HG03025 (cell line): ENCODE measurements around the gene MRGPRG.

Experiments
- ATAC-seq: cut with Tn5 transposase; IDR thresholded peaks from one replicate; pipeline ENCODE4 v1.9.1; 2021; ENCODE audit warnings: mild to moderate bottlenecking, moderate library complexity; ENCODE audit not compliant: unreplicated experiment, low FRiP score

Gene MRGPRG

GRCh38 chr11:3207526-3208189 lies 11.0 kb downstream of the MRGPRG start:
- ATAC-seq: no peak

GRCh38 chr11:3206922-3207204 lies 11.8 kb downstream of the MRGPRG start:
- ATAC-seq: no peak

GRCh38 chr11:3206156-3206921 lies 12.3 kb downstream of the MRGPRG start:
- no peak for ATAC-seq

DNA sequence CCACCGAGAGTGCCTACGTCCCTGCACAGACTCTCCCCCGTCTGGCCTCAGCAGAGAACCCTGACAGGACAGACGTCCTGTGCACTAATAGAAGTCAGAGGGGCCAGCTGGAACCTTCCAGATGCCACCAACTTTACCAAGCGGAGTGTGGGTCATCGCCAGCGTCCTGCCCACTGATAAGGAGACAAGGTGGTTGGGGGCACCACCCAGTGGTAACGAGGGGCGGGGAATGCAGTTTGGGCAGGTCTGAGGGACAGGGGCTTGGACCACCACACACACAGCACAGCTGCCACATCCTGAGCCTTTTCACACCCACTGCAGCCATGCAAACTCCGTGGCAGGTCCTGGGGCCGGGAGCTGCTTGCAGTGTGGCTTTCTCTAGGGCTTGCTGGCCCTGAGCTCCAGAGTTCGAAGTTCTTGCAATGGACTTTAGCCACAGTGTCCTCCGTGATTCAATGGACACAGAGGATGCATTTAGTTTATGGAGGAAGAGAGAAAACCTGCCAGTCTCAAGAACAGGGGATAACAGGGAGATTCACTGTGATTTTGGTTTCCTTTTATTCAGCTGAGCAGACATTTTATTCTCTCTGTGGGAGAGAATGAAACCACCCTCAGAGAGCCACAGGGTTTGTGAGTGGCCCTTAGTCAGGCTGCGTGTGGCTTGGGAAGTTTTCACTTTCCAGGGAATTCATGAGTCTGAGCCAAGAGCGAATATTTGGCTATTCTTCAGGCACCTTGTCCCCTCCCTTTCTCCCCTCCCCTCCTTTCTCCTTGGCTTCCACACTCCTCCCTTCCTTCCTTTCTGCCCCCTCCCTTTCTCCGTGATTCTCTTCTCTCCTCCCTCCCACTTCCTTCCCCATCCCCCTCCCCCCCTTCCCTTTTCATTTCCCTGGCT lies 13.1 kb downstream of the MRGPRG start:
- no peak for ATAC-seq

GRCh38 chr11:3204141-3205015 lies 14.2 kb downstream of the MRGPRG start:
- ATAC-seq: no peak

DNA sequence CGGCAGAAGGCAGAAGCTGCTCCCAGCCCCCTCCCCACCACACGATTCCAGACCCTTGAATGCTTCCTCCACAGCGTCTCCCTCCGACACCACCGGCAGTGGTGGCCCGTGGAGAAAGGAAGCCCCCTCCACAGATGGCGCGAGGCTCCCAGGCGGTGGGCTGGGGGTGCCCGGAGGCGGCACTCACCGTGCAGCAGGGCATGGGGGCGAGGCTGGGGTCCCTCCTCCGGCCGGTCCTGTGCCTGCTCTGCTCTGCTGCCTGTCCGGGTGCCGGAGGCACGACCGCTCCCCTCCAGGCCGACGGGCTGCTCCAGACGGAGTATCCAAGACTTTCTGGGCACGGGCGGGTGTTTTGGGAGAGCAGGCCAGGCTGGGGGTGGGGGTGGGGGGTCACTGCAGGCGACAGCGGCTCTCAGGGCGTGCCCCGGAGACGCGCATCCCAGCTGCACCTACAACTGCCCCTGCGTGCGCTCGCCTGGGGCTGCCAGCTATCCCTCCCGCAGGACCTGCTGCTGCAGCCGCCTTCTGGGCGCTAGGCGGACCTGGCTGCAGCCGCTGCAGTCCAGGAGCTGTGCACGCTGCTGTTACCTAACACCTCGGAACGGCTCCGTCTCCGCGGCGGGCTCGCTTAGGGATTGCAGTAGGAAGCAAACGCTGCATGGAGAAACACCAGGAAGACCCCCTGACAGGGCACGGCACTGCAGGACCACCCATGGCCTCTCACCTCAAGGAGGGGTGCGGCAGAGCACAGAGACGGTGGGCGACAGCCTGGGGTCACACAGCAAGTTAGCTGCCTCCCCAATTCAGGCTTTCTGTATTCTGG lies 15.2 kb downstream of the MRGPRG start:
- no peak for ATAC-seq

DNA sequence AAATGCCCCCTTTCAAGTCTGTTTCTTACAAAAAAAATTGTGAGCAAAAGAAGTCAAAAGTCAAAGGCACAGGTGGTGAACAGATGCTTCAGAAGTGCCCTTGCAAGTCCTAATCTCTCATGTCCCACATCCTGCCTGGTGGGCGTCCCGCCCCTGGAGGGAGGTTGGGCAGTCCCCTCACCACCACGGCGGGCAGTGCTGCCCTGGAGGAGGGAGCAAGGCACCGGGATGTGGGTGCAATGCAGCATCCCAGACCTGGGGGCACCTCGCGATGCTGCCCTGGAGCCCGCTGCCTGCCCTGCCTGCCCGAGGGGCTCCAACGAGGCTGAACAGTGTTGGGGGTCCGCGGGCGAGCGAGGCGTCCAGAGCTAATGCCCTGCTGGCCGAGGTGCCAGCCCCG lies 15.9 kb downstream of the MRGPRG start:
- no peak for ATAC-seq

DNA sequence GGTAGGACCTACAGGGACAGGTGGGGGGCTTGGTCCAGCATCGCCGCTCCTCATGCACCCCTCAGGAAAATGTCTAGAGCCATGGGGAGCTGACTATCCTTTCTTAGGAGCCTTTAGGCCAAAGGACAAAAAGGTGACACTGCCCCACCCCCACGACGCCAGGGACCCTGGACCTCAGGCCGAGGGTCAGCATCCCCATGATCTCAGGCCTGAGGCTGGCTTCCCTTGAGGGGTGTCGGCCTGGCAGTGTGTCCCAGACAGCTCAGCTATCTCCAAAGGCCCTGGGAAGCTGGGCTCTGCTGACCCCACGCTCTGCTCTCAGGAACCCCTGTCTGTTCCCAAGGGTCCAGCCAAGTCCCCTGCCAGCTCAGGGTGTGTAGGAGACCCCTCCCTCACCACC lies 16.3 kb downstream of the MRGPRG start:
- ATAC-seq: no peak

DNA sequence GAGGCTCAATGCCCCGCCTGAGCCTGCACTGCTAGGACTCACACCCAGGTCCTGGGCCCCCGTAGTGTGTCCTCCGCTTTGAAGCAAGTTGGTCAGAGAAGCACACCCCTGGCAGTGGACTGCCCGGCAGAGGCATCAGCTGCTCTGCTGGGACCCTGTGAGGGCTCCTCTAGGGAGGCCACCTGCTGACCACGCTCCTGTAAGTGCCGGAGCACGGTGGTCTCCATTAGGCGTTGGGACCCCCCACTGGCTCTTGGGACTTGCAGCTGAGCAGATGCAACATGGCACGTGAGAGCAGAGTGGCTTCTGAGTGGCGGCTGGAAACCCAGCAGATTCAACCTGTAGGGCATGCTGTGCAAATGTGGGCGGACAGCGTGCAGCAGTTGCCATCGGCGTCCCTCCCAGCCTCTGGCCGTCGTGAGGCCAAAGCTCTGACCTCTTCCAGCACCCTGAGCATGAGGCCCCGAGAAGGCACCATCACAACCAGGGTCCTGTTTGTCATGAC lies 16.9 kb downstream of the MRGPRG start:
- no peak for ATAC-seq

- ATAC-seq: no peak
Measured at GRCh38 chr11:3201112-3201581, 17.5 kb downstream of the MRGPRG start.

- ATAC-seq: no peak
Measured at GRCh38 chr11:3200388-3201111, 18.1 kb downstream of the MRGPRG start.

DNA sequence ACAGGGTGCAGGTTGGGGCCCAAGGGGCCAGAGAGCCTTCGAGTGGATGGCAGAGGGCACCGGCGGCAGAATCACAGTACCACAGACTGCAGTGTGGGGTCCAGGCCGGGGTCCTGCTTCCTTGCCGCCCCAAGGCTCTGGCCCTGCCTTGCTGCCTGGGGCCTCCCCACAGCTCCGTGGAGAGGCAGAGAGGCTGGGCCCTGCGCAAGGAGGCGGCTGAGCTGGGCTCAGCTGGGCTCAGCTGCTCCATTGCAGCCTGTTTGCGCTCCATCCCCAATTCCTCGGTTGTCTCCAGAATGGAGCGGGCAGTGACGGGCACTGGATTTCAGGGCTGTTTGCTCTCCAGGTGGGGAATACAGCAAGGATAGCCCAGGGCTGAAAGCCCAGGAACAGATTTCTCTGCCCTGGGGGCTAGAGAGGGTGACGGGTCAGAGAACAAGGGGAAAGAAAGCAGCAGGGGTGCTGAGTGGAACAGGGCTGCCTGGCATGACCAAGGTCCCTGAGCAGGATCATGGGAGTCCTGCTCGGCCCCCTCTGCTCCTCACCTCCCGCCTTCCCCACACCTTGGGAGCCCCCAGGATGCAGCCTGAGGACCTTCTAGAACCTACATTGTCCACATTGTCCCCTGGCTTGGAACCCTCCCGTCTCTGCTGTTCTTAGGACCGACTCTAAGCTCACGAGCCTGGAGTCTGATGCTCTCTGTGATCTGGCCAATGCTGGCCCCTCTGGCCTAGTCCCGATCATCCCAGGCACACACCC lies 18.9 kb downstream of the MRGPRG start:
- ATAC-seq: no peak

DNA sequence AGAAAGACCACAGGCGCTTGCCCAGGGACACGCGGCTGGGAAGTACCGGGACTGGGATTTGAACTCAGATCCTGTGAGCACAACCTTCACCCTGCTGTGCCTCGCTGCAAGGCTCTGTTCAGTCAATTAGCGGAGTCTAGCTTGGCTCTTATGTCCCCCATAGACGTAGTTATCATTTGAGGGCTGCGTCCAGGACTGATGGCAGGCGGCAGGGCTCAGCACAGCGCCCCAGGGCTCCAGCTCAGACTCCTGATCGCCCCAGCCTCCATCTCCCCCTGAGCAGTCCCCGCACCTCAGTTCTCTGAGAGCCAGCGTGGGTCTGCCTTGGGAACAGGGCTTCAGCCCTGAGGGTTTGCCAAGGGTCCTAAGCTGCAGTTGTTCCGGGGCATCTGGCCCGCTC lies 19.8 kb downstream of the MRGPRG start:
- ATAC-seq: no peak

DNA sequence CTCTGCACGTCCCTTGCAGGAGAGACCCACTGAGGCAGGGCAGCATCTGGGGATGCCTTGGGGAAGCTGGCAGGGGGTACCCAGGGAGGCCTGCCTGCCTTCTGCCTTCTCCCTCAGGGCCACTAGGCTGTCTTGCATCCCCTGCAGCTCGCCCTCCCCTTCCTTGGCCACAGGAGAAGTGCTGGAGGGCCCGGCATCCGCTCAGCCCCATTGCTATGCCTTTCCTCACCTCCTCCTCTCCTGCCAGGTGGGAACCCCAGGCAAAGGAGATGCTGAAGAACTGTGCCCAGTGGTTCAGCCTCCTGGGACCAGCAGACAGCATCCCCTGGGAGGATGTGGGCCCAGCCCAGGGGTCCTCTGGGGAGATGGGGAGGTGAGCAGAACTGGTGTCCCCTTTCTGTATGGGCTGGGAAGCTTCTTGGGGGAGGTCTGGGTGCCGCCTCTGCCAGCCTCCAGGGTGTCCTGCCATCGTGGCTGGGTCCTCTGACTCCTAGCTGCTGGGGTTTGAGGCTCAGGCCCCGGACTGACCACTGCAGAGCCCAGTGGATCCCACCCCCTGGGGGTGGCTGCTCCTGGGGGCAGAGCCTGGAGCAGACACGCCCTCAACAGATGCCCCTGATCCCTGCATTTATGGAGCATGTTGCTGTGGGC lies 20.6 kb downstream of the MRGPRG start:
- ATAC-seq: no peak

DNA sequence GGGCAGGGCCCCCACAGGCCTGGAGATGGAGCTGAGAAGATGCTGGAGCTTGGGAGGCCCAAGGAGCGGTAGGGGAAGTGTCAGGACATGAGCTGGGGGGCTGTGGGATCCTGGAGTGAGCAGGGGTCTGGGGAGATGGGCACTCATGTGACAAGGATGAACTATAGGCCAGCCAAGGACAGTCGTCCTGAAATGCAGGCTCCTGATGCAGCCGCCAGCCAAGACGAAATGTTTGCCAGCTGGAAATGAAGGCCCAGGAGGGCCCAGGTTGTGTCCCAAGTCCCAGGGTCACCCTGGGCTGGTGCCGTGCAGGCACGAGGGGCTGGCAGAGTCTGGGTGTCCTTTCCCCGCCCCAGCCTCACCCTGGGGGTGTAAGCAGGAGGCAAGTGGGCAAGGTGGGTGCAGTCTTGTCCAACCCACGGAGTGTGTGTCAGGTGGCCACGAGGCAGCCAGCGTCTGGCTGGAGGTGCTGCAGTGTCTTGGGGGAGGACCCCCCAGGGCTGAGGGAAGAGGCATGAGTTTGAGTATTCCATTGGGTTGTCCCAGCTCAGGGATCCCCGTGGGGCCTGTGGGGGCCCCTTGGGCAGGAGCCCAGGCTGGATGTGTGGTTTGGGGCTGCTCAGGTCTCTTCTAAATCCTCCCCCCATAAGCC lies 21.4 kb downstream of the MRGPRG start:
- ATAC-seq: no peak

DNA sequence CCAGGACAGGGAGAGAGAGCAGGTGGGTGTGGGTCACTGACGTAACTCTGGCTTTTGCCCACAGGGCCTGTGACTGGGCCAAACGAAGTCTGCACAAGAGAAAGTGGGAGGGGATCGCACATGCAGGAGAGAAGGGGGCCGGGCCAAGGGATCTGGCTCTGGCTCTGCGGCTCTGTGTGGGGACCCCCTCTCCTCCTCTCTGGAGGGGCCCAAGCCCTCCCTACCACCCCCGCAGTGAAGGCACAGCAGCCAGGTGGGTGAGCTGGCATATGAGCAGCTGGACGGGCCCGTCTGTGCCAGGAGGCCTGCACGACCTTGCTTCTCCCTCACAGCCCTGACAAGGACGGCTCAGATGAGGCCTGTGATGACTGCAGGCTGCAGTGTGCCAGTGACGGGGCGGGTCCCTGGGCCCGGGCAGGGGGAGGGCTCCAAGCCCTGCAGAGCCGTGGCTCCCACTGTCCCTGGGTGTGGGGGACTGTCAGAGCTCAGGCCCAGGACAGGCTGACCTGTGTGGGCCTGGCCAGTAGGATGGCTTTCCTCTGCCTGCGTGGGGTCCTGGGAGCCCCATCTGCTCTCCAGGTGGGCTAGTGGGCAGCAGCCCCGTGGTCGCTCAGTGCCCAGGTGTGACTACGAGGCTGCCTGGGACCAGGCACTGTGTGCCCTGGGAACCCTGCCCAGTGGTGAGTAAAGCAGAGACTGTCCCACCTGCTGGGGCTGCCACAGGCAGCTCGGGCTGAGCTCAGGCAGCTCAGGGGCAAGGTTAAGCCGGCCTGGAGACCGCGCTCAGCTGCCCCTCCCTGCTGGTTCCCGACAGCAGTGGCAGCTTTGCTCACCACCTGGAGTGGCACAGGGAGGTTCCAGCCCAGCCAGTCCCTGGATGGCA lies 22.2 kb downstream of the MRGPRG start:
- no peak for ATAC-seq
